Muscle layer of colon (tissue), 2 donors: ENCODE data around the gene PRDM16.

ENCODE experiments used
- H3K27ac ChIP-seq: one replicate; pipeline ENCODE4 v1.7.0; 2013; ENCODE audit warnings: low read depth, mild to moderate bottlenecking, low read length, moderate library complexity
- H3K27me3 ChIP-seq, 2 donors: one replicate each; pipeline ENCODE4 v1.7.0; 2013; ENCODE audit warnings: low read length in 2 of 2, mild to moderate bottlenecking in 2 of 2; ENCODE audit not compliant: insufficient read depth in 2 of 2, control insufficient read depth in 1 of 2
- H3K36me3 ChIP-seq: one replicate; pipeline ENCODE4 v1.7.0; 2013; ENCODE audit warnings: mild to moderate bottlenecking, low read length; ENCODE audit not compliant: insufficient read depth
- H3K4me1 ChIP-seq: one replicate; pipeline ENCODE4 v1.7.0; 2013; ENCODE audit warnings: mild to moderate bottlenecking, low read length; ENCODE audit not compliant: insufficient read depth
- H3K4me3 ChIP-seq, 2 donors: one replicate each; pipeline ENCODE4 v1.7.0; 2013; ENCODE audit warnings: low read length in 2 of 2, low read depth in 1 of 2, mild to moderate bottlenecking in 1 of 2, moderate library complexity in 1 of 2
- H3K9ac ChIP-seq: one replicate; pipeline ENCODE4 v1.7.0; 2013; ENCODE audit warnings: low read length
- H3K9me3 ChIP-seq: one replicate; pipeline ENCODE4 v1.7.0; 2013; ENCODE audit warnings: mild to moderate bottlenecking, low read length
- donor health status: abdominal sarcoma.
- donor health status: Adenocarcinoma of cecum.

The PRDM16 gene

GRCh38 chr1:3410142-3410925 lies 341.3 kb downstream of the PRDM16 start:
- H3K4me1 ChIP-seq: peaks cover 6% of the 10 kb centered on the region
- H3K27me3 ChIP-seq: peaks cover 0 to 54% of the 10 kb centered on the region in 2 donors
- no peak overlapping the region for H3K4me3 ChIP-seq
- no peak overlapping the region for H3K27ac ChIP-seq
- H3K36me3 ChIP-seq: no peaks in the 10 kb centered on the region
- H3K9me3 ChIP-seq: no peaks in the 10 kb centered on the region
- no peak overlapping the region for H3K9ac ChIP-seq

- Histone ChIP-seq H3K4me3 (no peak overlapping the region), H3K4me1 (peaks cover 6% of the 10 kb centered on the region), H3K9me3 (peaks cover 4% of the 10 kb centered on the region), H3K27me3 (peaks cover 0 to 55% of the 10 kb centered on the region in 2 donors), H3K36me3 (no peaks in the 10 kb centered on the region), H3K9ac (no peak overlapping the region), H3K27ac (no peak overlapping the region)
These were observed 342.8 kb downstream of the PRDM16 start for GRCh38 chr1:3411806-3412205.

- Histone ChIP-seq H3K36me3 (no peaks in the 10 kb centered on the region), H3K27ac (no peak overlapping the region), H3K27me3 (peaks cover 0 to 55% of the 10 kb centered on the region in 2 donors), H3K4me1 (peaks cover 6% of the 10 kb centered on the region), H3K9ac (no peak overlapping the region), H3K4me3 (no peak overlapping the region), H3K9me3 (peaks cover 10% of the 10 kb centered on the region)
These were observed 343.4 kb downstream of the PRDM16 start for GRCh38 chr1:3412376-3412775.

GRCh38 chr1:3413975-3414710 lies 345.1 kb downstream of the PRDM16 start:
- H3K27ac ChIP-seq: no peak overlapping the region
- peaks cover 6% of the 10 kb centered on the region for H3K4me1 ChIP-seq
- peaks cover 10% of the 10 kb centered on the region for H3K9me3 ChIP-seq
- peaks cover 0 to 61% of the 10 kb centered on the region in 2 donors for H3K27me3 ChIP-seq
- no peaks in the 10 kb centered on the region for H3K36me3 ChIP-seq
- no peak overlapping the region for H3K9ac ChIP-seq
- no peak overlapping the region for H3K4me3 ChIP-seq

GRCh38 chr1:3415260-3416090 lies 346.5 kb downstream of the PRDM16 start:
- no peaks in the 10 kb centered on the region for H3K4me1 ChIP-seq
- no peak overlapping the region for H3K27ac ChIP-seq
- no peaks in the 10 kb centered on the region for H3K36me3 ChIP-seq
- peaks cover 10% of the 10 kb centered on the region for H3K9me3 ChIP-seq
- no peak overlapping the region for H3K9ac ChIP-seq
- H3K4me3 ChIP-seq: no peak overlapping the region
- H3K27me3 ChIP-seq: peaks cover 0 to 64% of the 10 kb centered on the region in 2 donors

GRCh38 chr1:3417082-3417739 lies 348.2 kb downstream of the PRDM16 start:
- Histone ChIP-seq H3K9me3 (peaks cover 10% of the 10 kb centered on the region), H3K36me3 (no peaks in the 10 kb centered on the region), H3K27me3 (peaks cover 0 to 60% of the 10 kb centered on the region in 2 donors), H3K27ac (no peak overlapping the region), H3K4me1 (no peaks in the 10 kb centered on the region), H3K4me3 (no peak overlapping the region), H3K9ac (no peak overlapping the region)

- Histone ChIP-seq H3K9me3 (peaks cover 10% of the 10 kb centered on the region), H3K9ac (no peak overlapping the region), H3K27me3 (peaks cover 0 to 56% of the 10 kb centered on the region in 2 donors), H3K36me3 (no peaks in the 10 kb centered on the region), H3K4me1 (no peaks in the 10 kb centered on the region), H3K4me3 (no peak overlapping the region), H3K27ac (no peak overlapping the region)
These were observed 348.9 kb downstream of the PRDM16 start for GRCh38 chr1:3417934-3418333.

GRCh38 chr1:3418600-3418999 lies 349.6 kb downstream of the PRDM16 start:
- no peak overlapping the region for H3K27ac ChIP-seq

GRCh38 chr1:3419415-3420204 lies 350.6 kb downstream of the PRDM16 start:
- Histone ChIP-seq H3K9me3 (peaks cover 10% of the 10 kb centered on the region), H3K4me3 (no peak overlapping the region), H3K9ac (no peak overlapping the region), H3K27ac (no peak overlapping the region), H3K4me1 (no peaks in the 10 kb centered on the region), H3K27me3 (peaks cover 0 to 55% of the 10 kb centered on the region in 2 donors), H3K36me3 (no peaks in the 10 kb centered on the region)

More at GRCh38 chr1:3418600-3418999, 349.6 kb downstream of the PRDM16 start:
- no peaks in the 10 kb centered on the region for H3K4me1 ChIP-seq
- H3K9ac ChIP-seq: no peak overlapping the region
- peaks cover 10% of the 10 kb centered on the region for H3K9me3 ChIP-seq
- peaks cover 0 to 54% of the 10 kb centered on the region in 2 donors for H3K27me3 ChIP-seq
- H3K4me3 ChIP-seq: no peak overlapping the region
- no peaks in the 10 kb centered on the region for H3K36me3 ChIP-seq

- H3K27ac ChIP-seq: no peak overlapping the region
- H3K36me3 ChIP-seq: no peaks in the 10 kb centered on the region
- no peak overlapping the region for H3K4me3 ChIP-seq
- peaks cover 0 to 51% of the 10 kb centered on the region in 2 donors for H3K27me3 ChIP-seq
- H3K9ac ChIP-seq: no peak overlapping the region
- no peaks in the 10 kb centered on the region for H3K4me1 ChIP-seq
- peaks cover 10% of the 10 kb centered on the region for H3K9me3 ChIP-seq
These were observed 351.4 kb downstream of the PRDM16 start for GRCh38 chr1:3420218-3420951.
